Measurements from ENCODE around the gene NR2C2. TPM values are rescaled to one million over a fixed set of nuclear protein-coding genes. Genes with fewer than 3 reads are reported as not detected.

The NR2C2 gene
- total and polyA plus RNA-seq, 9 of the 15 experiments (the other 6 are each of a cell fraction or from before 2014, with no cell fraction given) = 6.1 to 33.0 (median 14.6) TPM

GRCh38 chr3:14948609-14949038 is 1.2 kb downstream of the NR2C2 start (continued):
- TF ChIP-seq ZNF589 (CRISPR knock-in tag; IDR thresholded peaks at IDR 0.05; ENCODE audit: low read depth) = no peak
- TF ChIP-seq LARP7 (IDR thresholded peaks at IDR 0.05) = no peak
- 0 out of 2 replicates have a peak, but pooled peaks have one; percentile 73 for TF ChIP-seq SREBF2 (CRISPR knock-in tag; IDR thresholded peaks at IDR 0.05)
- TF ChIP-seq FOXP1 (CRISPR knock-in tag; IDR thresholded peaks at IDR 0.05) = no peak
- TF ChIP-seq MBD1 (CRISPR knock-in tag; IDR thresholded peaks at IDR 0.05) = no peak
- TF ChIP-seq, protein P1, sequence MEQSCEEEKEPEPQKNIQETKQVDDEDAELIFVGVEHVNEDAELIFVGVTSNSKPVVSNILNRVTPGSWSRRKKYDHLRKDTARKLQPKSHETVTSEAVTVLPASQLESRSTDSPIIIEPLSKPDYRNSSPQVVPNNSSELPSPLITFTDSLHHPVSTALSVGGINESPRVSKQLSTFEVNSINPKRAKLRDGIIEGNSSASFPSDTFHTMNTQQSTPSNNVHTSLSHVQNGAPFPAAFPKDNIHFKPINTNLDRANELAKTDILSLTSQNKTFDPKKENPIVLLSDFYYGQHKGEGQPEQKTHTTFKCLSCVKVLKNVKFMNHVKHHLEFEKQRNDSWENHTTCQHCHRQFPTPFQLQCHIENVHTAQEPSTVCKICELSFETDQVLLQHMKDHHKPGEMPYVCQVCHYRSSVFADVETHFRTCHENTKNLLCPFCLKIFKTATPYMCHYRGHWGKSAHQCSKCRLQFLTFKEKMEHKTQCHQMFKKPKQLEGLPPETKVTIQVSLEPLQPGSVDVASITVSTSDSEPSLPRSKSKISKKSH (CRISPR knock-in tag; IDR thresholded peaks at IDR 0.05) = no peak
- TF ChIP-seq, protein P2, sequence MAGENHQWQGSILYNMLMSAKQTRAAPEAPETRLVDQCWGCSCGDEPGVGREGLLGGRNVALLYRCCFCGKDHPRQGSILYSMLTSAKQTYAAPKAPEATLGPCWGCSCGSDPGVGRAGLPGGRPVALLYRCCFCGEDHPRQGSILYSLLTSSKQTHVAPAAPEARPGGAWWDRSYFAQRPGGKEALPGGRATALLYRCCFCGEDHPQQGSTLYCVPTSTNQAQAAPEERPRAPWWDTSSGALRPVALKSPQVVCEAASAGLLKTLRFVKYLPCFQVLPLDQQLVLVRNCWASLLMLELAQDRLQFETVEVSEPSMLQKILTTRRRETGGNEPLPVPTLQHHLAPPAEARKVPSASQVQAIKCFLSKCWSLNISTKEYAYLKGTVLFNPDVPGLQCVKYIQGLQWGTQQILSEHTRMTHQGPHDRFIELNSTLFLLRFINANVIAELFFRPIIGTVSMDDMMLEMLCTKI (IDR thresholded peaks at IDR 0.05; ENCODE audit: partially characterized antibody) = no peak
- no peak for TF ChIP-seq CCAR2 (IDR thresholded peaks at IDR 0.05; ENCODE audit: low read depth, low read length)
- TF ChIP-seq NKRF (IDR thresholded peaks at IDR 0.05; ENCODE audit: borderline replicate concordance) = 0 out of 2 replicates have a peak, but pooled peaks have one; percentile 30
- TF ChIP-seq RNF219 (CRISPR knock-in tag; IDR thresholded peaks at IDR 0.05) = no peak
- TF ChIP-seq PYGO2 (tag; IDR thresholded peaks at IDR 0.05) = 0 out of 2 replicates have a peak, but pooled peaks have one; percentile 35
- 0 out of 2 replicates have a peak, but pooled peaks have one; percentile 69 for TF ChIP-seq HOXB6 (CRISPR knock-in tag; IDR thresholded peaks at IDR 0.05; ENCODE audit: borderline replicate concordance)
- no peak for TF ChIP-seq KLF1 (tag; IDR thresholded peaks at IDR 0.05)
- TF ChIP-seq POLR2AphosphoS5 (IDR thresholded peaks at IDR 0.05; ENCODE audit: control insufficient read depth, insufficient read depth, low read depth, low read length) = 0 out of 2 replicates have a peak, but pooled peaks have one; percentile 17
- no peak for TF ChIP-seq ZBTB34 (CRISPR knock-in tag; IDR thresholded peaks at IDR 0.05)
- TF ChIP-seq TEAD4 (IDR thresholded peaks at IDR 0.05; ENCODE audit: low read length) = peak; percentile 22; the same call in 1 of the 2 replicates
- no peak for TF ChIP-seq TEAD4 (CRISPR knock-in tag; IDR thresholded peaks at IDR 0.05; ENCODE audit: borderline replicate concordance)
- TF ChIP-seq FOXA1 (IDR thresholded peaks at IDR 0.05; ENCODE audit: borderline replicate concordance) = no peak
